ENCODE results near the gene IL20.

Gene IL20

GRCh38 chr1:206839857-206840256 lies 25.6 kb upstream of the IL20 start:
- Histone ChIP-seq H3K36me3 (replicated peaks; ENCODE audit: insufficient read depth, low read length) (no peaks in the 10 kb centered on the region), H3K79me2 (ENCODE audit: low read length) (no peaks in the 10 kb centered on the region), H3K4me2 (ENCODE audit: low read depth, low read length) (no peak overlapping the region), H2AFZ (ENCODE audit: low read length) (no peak overlapping the region), H3K27me3 (replicated peaks; ENCODE audit: insufficient read depth, low read length) (no peaks in the 10 kb centered on the region), H4K20me1 (ENCODE audit: insufficient read depth, low read length) (no peaks in the 10 kb centered on the region), H3K27ac (ENCODE audit: low read length) (no peak overlapping the region), H3K4me1 (ENCODE audit: low read length) (no peaks in the 10 kb centered on the region), H3K9me3 (replicated peaks; ENCODE audit: insufficient read depth, low read length) (no peaks in the 10 kb centered on the region), H3K9me2 (replicated peaks; ENCODE audit: insufficient read depth, low read length) (no peaks in the 10 kb centered on the region), H3K9ac (ENCODE audit: low read length) (no peak overlapping the region), H3K4me3 (ENCODE audit: low read length) (no peak overlapping the region), H3F3A (ENCODE audit: insufficient read depth, low read length) (no peaks in the 10 kb centered on the region)
- no peak for TF ChIP-seq CTCF (IDR thresholded peaks at IDR 0.05; ENCODE audit: low read length)
- TF ChIP-seq EZH2phosphoT487 (IDR thresholded peaks at IDR 0.05; ENCODE audit: low read length) = no peak
- TF ChIP-seq EZH2 (optimal IDR thresholded peaks at IDR 0.05; ENCODE audit: low read depth, low read length) = no peak
- no peak for DNase-seq

- Histone ChIP-seq H3K9me2 (replicated peaks; ENCODE audit: insufficient read depth, low read length) (no peaks in the 10 kb centered on the region), H2AFZ (ENCODE audit: low read length) (no peak overlapping the region), H3K9me3 (replicated peaks; ENCODE audit: insufficient read depth, low read length) (no peaks in the 10 kb centered on the region), H3K9ac (ENCODE audit: low read length) (no peak overlapping the region), H3K4me2 (ENCODE audit: low read depth, low read length) (no peak overlapping the region), H3F3A (ENCODE audit: insufficient read depth, low read length) (no peaks in the 10 kb centered on the region), H3K79me2 (ENCODE audit: low read length) (no peaks in the 10 kb centered on the region), H3K36me3 (replicated peaks; ENCODE audit: insufficient read depth, low read length) (no peaks in the 10 kb centered on the region), H4K20me1 (ENCODE audit: insufficient read depth, low read length) (no peaks in the 10 kb centered on the region), H3K27ac (ENCODE audit: low read length) (no peak overlapping the region), H3K4me3 (ENCODE audit: low read length) (no peak overlapping the region), H3K4me1 (ENCODE audit: low read length) (no peaks in the 10 kb centered on the region), H3K27me3 (replicated peaks; ENCODE audit: insufficient read depth, low read length) (no peaks in the 10 kb centered on the region)
- no peak for TF ChIP-seq EZH2phosphoT487 (IDR thresholded peaks at IDR 0.05; ENCODE audit: low read length)
- no peak for TF ChIP-seq CTCF (IDR thresholded peaks at IDR 0.05; ENCODE audit: low read length)
- DNase-seq = no peak
Observed at GRCh38 chr1:206841609-206842323, 23.7 kb upstream of the IL20 start.

- Histone ChIP-seq H3K79me2 (ENCODE audit: low read length) (no peaks in the 10 kb centered on the region), H4K20me1 (ENCODE audit: insufficient read depth, low read length) (no peaks in the 10 kb centered on the region), H3K27ac (ENCODE audit: low read length) (no peak overlapping the region), H3K4me3 (ENCODE audit: low read length) (no peak overlapping the region), H3K4me1 (ENCODE audit: low read length) (no peaks in the 10 kb centered on the region), H3K36me3 (replicated peaks; ENCODE audit: insufficient read depth, low read length) (no peaks in the 10 kb centered on the region), H3K4me2 (ENCODE audit: low read depth, low read length) (no peak overlapping the region), H3K9ac (ENCODE audit: low read length) (no peak overlapping the region), H3K9me3 (replicated peaks; ENCODE audit: insufficient read depth, low read length) (no peaks in the 10 kb centered on the region), H3F3A (ENCODE audit: insufficient read depth, low read length) (no peaks in the 10 kb centered on the region), H3K27me3 (replicated peaks; ENCODE audit: insufficient read depth, low read length) (no peaks in the 10 kb centered on the region), H2AFZ (ENCODE audit: low read length) (no peak overlapping the region), H3K9me2 (replicated peaks; ENCODE audit: insufficient read depth, low read length) (no peaks in the 10 kb centered on the region)
- no peak for DNase-seq
- TF ChIP-seq EZH2phosphoT487 (IDR thresholded peaks at IDR 0.05; ENCODE audit: low read length) = no peak
- TF ChIP-seq EZH2 (optimal IDR thresholded peaks at IDR 0.05; ENCODE audit: low read depth, low read length) = no peak
- TF ChIP-seq CTCF (IDR thresholded peaks at IDR 0.05; ENCODE audit: low read length) = no peak
Observed at GRCh38 chr1:206842854-206843253, 22.6 kb upstream of the IL20 start.

Data from MM.1S (cell line).